HG02678 (cell line): ENCODE data around the gene USP32.
"Not testable (repeated sequence)": the region's sequence is repeated elsewhere in the genome, so short reads cannot be mapped to it uniquely, and the experiment has no call there.

ENCODE experiments used
- ATAC-seq: cut with Tn5 transposase; IDR thresholded peaks from one replicate; pipeline ENCODE4 v1.9.1; 2021; ENCODE audit warnings: mild to moderate bottlenecking, moderate library complexity; ENCODE audit not compliant: unreplicated experiment

Gene USP32

DNA sequence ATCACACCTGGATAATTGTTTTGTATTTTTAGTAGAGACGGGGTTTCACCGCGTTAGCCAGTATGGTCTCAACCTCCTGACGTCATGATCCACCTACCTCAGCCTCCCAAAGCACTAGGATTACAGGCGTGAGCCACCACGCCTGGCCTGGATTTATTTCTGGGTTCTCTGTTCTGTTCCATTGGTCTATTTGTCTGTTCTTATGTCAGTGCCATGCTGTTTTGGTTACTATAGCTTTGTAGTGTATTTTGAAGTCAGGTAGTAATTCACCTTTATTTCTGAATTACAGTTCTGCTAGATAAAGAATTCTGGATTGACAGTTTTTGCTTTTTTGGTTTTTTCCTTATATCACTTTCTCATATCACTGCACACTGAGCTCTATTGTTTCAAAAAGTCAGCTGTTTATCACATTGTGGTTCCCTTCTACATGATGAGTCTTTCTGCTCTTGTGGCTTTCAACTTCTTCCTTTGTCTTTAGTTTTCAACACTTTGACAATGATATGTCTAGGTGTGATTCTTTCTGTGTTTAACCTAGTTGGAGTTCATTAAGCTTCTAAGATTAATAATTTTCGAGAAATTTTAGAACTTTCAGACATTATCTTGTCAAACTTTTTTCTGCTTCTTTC is 144.0 kb downstream of the USP32 start:
- ATAC-seq, result no peak

GRCh38 chr17:60244656-60245055 is 147.3 kb downstream of the USP32 start:
- no peak for ATAC-seq

GRCh38 chr17:60240290-60240689 is 151.6 kb downstream of the USP32 start:
- no peak for ATAC-seq

DNA sequence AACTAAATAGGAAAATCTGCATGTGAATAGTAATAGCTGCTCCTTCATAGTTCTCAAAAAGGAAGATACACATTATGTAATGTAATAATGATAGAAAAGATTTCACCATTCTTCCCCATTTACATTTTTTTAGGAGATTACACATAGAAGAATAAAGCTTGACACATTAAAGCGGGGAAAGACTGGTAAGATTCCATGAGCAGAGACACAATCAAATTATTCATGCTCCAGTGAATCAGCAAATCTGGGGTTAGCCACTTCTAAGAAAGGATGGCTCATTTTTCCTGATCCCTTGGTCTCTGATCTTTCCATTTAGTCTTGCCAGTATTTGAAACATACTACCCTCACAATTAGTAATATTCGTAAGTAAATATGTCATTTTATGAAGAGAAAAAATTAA is 160.2 kb downstream of the USP32 start:
- no peak for ATAC-seq

DNA sequence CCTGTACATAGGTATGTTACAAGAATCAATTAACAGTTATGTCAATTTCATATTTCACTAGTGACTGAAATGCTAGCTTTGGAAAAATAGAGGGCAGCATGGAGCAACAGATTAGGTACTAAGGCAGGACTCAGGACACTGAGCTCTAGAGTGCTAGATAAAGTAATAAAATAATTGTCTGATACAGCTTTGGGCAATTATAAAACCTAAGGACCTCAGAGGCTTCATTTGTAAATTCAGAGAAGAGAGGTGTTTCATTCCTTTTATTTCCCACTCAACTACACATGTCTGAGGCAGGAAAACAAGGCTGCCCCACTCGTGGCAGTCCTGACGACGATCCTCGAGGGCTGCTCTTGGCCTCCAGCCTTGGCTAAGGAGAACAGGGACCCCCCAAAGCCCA is 160.7 kb downstream of the USP32 start:
- ATAC-seq, result no peak

- no peak for ATAC-seq
These were observed 161.6 kb downstream of the USP32 start for GRCh38 chr17:60230358-60230757.

- no peak for ATAC-seq
These were observed 162.6 kb downstream of the USP32 start for GRCh38 chr17:60229188-60229802.

- ATAC-seq, result not testable (repeated sequence)
These were observed 164.7 kb downstream of the USP32 start for GRCh38 chr17:60227276-60227675.

- ATAC-seq, result no peak
These were observed 167.9 kb downstream of the USP32 start for GRCh38 chr17:60224064-60224463.

- ATAC-seq, result no peak
These were observed 168.5 kb downstream of the USP32 start for GRCh38 chr17:60223456-60223855.

DNA sequence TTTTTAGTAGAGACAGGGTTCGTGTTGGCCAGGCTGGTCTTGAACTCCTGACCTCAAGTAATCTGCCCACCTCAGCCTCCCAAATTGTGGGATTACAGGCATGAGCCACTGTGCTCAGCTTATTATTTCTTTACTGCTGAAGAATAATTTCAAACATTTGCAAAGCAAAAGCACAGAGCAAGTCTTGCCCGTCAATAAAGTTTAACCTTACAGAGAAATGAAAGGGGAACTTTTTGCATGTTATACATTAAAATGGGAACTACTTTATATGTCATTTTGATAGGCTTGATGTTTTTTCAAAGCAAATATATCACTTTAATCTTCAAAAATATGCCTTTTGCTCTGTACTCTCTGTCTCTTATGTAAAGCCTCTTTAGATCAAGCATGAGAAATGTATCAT is 173.2 kb downstream of the USP32 start:
- ATAC-seq, result not testable (repeated sequence)

GRCh38 chr17:60215895-60216294 is 176.0 kb downstream of the USP32 start:
- not testable (repeated sequence) for ATAC-seq

GRCh38 chr17:60211282-60211681 is 180.7 kb downstream of the USP32 start:
- not testable (repeated sequence) for ATAC-seq

DNA sequence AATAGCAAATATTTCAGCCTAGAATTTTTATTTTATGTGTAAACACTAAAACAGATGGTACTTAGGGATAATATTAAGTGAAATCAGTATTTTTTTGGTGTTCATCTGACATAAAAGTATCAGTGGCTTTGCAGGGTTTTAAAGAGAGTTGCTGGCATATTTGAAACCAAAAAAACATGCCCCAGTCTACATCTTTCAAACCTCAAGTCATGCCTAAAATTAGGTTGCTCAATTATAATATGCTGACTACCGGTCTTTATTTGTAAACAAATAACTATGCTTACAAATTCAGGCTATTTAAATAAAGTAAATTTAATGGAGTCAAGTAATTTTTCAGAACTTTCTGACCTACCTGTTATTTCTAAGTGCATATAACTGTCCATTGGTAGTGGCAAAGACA is 183.6 kb downstream of the USP32 start:
- ATAC-seq, result not testable (repeated sequence)

GRCh38 chr17:60205782-60206181 is 186.2 kb downstream of the USP32 start:
- ATAC-seq, result not testable (repeated sequence)

- ATAC-seq, result not testable (repeated sequence)
These were observed 193.3 kb downstream of the USP32 start for GRCh38 chr17:60198630-60199029.

DNA sequence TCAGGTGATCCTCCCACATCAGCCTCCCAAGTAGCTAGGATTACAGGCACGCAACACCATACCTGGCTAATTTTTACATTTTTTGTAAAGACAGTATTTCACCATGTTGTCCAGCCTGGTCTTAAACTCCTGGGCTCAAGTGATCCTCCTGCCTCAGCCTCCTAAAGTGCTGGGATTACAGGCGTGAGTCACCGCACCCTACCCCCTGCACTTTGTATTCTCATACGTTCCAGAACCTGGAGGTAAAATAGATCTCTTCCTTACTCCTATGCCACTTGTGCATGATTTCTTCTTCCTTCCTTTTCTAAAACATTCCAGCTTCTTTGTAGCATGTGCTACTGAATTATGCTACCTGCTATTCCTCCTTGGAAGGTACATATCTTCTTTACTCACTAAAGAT is 197.8 kb downstream of the USP32 start:
- not testable (repeated sequence) for ATAC-seq

GRCh38 chr17:60193482-60193881 is 198.5 kb downstream of the USP32 start:
- ATAC-seq, result no peak

DNA sequence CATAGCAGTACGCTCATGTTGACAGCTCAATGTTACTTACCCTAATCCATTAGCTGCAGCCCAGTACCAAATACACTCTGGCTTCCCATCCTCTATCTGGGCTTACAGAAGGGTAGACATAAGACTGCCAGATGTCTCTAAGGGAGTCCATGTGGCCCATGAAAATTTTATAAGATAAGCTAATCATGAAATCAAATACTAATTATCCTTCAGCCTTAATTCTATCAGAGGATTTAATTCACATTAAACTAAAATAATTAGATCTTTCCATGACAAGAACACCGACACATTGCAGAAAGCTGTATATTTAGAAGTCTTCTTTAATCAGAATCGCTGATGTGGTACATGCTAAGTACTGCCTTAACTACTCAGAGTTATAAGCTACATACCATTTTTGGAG is 198.9 kb downstream of the USP32 start:
- ATAC-seq, result not testable (repeated sequence)

DNA sequence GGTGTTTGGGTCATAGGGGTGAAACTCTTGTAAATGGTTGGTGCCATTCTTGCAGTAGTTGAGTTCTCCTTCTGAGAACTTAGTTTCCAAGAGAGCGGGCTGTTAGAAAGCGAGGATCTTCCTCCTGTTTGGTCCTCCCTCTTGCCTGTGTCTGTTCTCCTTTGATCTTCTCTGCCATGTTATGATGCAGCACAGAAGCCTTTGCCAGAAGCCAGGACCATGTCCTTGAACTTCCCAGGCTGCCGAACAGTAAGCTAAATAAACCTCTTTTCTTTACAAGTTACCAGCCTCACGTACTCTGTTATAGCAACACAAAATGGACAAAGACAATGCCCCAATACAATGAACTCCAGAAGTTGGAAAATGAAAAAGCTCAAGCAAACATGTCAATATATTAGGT is 201.9 kb downstream of the USP32 start:
- ATAC-seq, result not testable (repeated sequence)

GRCh38 chr17:60188759-60189158 is 203.2 kb downstream of the USP32 start:
- no peak for ATAC-seq

GRCh38 chr17:60186846-60187745 is 204.8 kb downstream of the USP32 start:
- not testable (repeated sequence) for ATAC-seq
